Neural progenitor cell (in vitro differentiated cells): Measurements from ENCODE around the gene ABL2.

Experiments used
- CTCF ChIP-seq: fragments of 200-600 bp; sonication (generic); IDR thresholded peaks from 2 replicates; pipeline ENCODE4 v1.5.1; 2017; ENCODE audit warnings: antibody characterized with exemption, mild to moderate bottlenecking
- EZH2 ChIP-seq: fragments of 200-600 bp; sonication (generic); IDR thresholded peaks from 2 replicates; pipeline ENCODE4 v1.6.1; 2017; ENCODE audit warnings: antibody characterized with exemption, mild to moderate bottlenecking, moderate library complexity
- EZH2phosphoT487 ChIP-seq: fragments of 200-600 bp; sonication (generic); IDR thresholded peaks from 2 replicates; pipeline ENCODE4 v1.6.1; 2017; ENCODE audit warnings: antibody characterized with exemption

GRCh38 chr1:179090923-179091322 lies 138.6 kb downstream of the ABL2 start:
- TF ChIP-seq CTCF (no peak), EZH2 (no peak), EZH2phosphoT487 (no peak)
